ENCODE results near the gene ASXL3. TPM values are rescaled to one million over a fixed set of nuclear protein-coding genes. Genes with fewer than 3 reads are reported as not detected.
A peak's percentile ranks its signal among the peaks of the same experiment; 100 is the strongest.

Gene ASXL3
- total and polyA plus RNA-seq, 2 donors from 2014 or later = 0.71 to 10.4 TPM

DNA sequence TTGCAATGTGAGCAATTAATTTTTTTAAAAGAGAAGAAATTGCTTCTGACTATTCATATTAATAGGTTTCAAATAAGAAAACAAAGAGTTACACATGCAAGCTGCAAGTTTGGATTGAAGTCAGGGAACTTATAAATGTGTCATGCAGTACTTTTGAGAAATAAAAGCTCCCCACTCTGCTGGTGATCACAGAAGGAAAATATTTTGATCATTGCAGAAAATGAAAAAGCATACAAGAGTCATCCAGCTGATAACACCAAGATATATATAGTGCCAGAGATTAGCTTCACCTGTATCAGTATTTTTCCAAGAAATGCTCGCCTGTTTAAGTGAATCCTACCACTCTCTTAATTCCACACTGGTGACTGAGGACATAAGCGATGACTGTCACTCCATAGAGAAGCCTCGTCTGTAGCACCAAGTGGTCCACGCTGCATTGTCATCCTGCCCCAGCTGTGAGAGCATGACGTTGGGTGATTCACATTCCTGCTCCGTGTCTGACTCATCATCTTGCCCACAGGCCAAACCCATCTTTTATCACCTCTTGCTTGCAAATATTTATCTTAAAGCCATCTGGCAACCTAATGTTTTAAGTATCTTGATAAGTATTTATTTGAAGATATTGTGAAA, 178.0 kb downstream of the ASXL3 start:
- Histone ChIP-seq H3K9ac (ENCODE audit: low read length in 3 of 3) (no peak overlapping the region), H3K4me1 (ENCODE audit: control insufficient read depth in 2 of 3, insufficient read depth in 2 of 3, low read depth in 1 of 3, low read length in 3 of 3) (no peaks in the 10 kb centered on the region), H3K9me3 (ENCODE audit: control insufficient read depth in 2 of 3, insufficient read depth in 1 of 3, low read length in 3 of 3) (no peaks in the 10 kb centered on the region), H3K4me3 (ENCODE audit: low read length in 3 of 3) (no peak overlapping the region), H3K36me3 (ENCODE audit: control insufficient read depth in 2 of 3, insufficient read depth in 3 of 3, low read length in 3 of 3) (no peaks in the 10 kb centered on the region), H3K27ac (ENCODE audit: low read depth in 2 of 2, low read length in 2 of 2) (no peak overlapping the region), H3K27me3 (ENCODE audit: control insufficient read depth, insufficient read depth, low read length) (no peaks in the 10 kb centered on the region)
- intact Hi-C loops (cut with DNase I) = no loop called here
- DNase-seq (no peak), FAIRE-seq (no peak)
- TF ChIP-seq, protein P1, sequence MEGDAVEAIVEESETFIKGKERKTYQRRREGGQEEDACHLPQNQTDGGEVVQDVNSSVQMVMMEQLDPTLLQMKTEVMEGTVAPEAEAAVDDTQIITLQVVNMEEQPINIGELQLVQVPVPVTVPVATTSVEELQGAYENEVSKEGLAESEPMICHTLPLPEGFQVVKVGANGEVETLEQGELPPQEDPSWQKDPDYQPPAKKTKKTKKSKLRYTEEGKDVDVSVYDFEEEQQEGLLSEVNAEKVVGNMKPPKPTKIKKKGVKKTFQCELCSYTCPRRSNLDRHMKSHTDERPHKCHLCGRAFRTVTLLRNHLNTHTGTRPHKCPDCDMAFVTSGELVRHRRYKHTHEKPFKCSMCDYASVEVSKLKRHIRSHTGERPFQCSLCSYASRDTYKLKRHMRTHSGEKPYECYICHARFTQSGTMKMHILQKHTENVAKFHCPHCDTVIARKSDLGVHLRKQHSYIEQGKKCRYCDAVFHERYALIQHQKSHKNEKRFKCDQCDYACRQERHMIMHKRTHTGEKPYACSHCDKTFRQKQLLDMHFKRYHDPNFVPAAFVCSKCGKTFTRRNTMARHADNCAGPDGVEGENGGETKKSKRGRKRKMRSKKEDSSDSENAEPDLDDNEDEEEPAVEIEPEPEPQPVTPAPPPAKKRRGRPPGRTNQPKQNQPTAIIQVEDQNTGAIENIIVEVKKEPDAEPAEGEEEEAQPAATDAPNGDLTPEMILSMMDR (IDR thresholded peaks at IDR 0.05; ENCODE audit: borderline replicate concordance, extremely low read depth, insufficient read depth) = no peak

DNA sequence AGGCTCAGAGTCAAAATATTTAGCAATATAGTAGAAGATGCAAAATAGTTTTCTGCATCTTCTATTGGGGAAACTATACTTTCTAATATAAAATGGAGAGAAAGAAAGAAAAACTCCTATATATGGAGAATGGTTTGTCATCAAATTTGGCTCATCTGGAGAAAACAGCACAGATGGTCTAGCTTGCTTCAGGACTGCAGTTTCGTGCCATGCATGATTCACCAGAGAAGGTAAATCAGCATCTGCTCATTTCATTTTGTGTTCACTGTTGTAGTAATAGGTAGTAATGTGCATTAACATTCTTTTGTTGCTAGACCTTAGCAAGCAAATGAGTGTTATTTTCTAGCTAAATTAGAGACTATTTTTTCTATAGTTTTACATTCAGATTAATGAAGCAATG, 179.0 kb downstream of the ASXL3 start:
- Histone ChIP-seq H3K4me3 (ENCODE audit: low read length in 3 of 3) (no peak overlapping the region), H3K4me1 (ENCODE audit: control insufficient read depth in 2 of 3, insufficient read depth in 2 of 3, low read depth in 1 of 3, low read length in 3 of 3) (no peaks in the 10 kb centered on the region), H3K27ac (ENCODE audit: low read depth in 2 of 2, low read length in 2 of 2) (no peak overlapping the region), H3K36me3 (ENCODE audit: control insufficient read depth in 2 of 3, insufficient read depth in 3 of 3, low read length in 3 of 3) (no peaks in the 10 kb centered on the region), H3K9ac (ENCODE audit: low read length in 3 of 3) (no peak overlapping the region), H3K9me3 (ENCODE audit: control insufficient read depth in 2 of 3, insufficient read depth in 1 of 3, low read length in 3 of 3) (no peaks in the 10 kb centered on the region), H3K27me3 (ENCODE audit: control insufficient read depth, insufficient read depth, low read length) (no peaks in the 10 kb centered on the region)
- intact Hi-C loops (cut with DNase I) = no loop called here
- TF ChIP-seq, protein P1 (IDR thresholded peaks at IDR 0.05; ENCODE audit: borderline replicate concordance, extremely low read depth, insufficient read depth) = no peak
- FAIRE-seq (no peak), DNase-seq (no peak)

DNA sequence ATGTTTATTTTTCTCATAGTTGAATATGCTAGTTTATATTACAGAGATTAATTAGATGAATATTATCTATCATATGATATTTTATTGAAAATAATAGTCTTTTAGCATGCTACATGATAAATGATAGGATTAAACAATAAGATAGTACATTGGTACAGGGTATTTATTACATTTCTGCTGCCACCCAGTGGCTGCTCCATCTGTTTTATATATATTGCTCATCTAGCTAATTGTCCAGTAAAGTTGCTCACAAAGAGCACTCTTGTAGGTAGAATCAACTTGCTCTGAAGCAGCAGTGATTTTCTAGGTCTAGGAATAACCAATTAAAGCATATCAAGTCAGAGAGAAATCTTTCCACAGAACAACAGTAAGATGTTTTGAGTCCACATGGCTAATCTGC, 183.3 kb downstream of the ASXL3 start:
- TF ChIP-seq, protein P1 (IDR thresholded peaks at IDR 0.05; ENCODE audit: borderline replicate concordance, extremely low read depth, insufficient read depth) = no peak
- DNase-seq = peak in 2 of 5 donors; percentile 32 to 65
- FAIRE-seq = no peak
- H3K4me3 ChIP-seq (ENCODE audit: low read length in 3 of 3) = no peak overlapping the region
- intact Hi-C loops (cut with DNase I) = no loop called here
- no peaks in the 10 kb centered on the region for H3K27me3 ChIP-seq (ENCODE audit: control insufficient read depth, insufficient read depth, low read length)
- no peaks in the 10 kb centered on the region for H3K9me3 ChIP-seq (ENCODE audit: control insufficient read depth in 2 of 3, insufficient read depth in 1 of 3, low read length in 3 of 3)
- H3K4me1 ChIP-seq (ENCODE audit: control insufficient read depth in 2 of 3, insufficient read depth in 2 of 3, low read depth in 1 of 3, low read length in 3 of 3) = no peaks in the 10 kb centered on the region
- no peak overlapping the region for H3K27ac ChIP-seq (ENCODE audit: low read depth in 2 of 2, low read length in 2 of 2)
- H3K9ac ChIP-seq (ENCODE audit: low read length in 3 of 3) = no peak overlapping the region
- H3K36me3 ChIP-seq (ENCODE audit: control insufficient read depth in 2 of 3, insufficient read depth in 3 of 3, low read length in 3 of 3) = no peaks in the 10 kb centered on the region

DNA sequence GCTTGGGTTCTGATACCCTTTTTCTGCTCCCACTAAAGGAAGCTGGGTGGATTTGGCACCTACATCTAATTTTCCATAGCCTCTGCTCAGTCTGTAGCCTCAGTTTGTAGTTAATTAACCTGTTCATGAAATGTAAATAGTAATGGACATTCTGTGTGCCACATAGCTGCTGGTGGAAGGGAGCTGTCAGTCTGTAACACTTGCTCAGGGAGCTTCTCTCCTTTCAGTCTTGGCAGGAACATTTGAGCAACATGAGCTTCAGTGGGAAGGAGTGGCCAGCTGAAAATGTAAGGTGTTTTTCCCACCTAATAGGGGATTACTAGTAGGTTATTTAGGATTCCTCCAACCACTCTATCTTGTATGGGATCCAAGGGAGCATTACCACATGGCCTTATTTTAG, 203.4 kb downstream of the ASXL3 start:
- FAIRE-seq = no peak

More for the DNA sequence above, 203.4 kb downstream of the ASXL3 start:
- Histone ChIP-seq H3K27me3 (ENCODE audit: control insufficient read depth, insufficient read depth, low read length) (no peaks in the 10 kb centered on the region), H3K36me3 (ENCODE audit: control insufficient read depth in 2 of 3, insufficient read depth in 3 of 3, low read length in 3 of 3) (no peaks in the 10 kb centered on the region), H3K4me3 (ENCODE audit: low read length in 3 of 3) (no peak overlapping the region), H3K9ac (ENCODE audit: low read length in 3 of 3) (no peak overlapping the region), H3K4me1 (ENCODE audit: control insufficient read depth in 2 of 3, insufficient read depth in 2 of 3, low read depth in 1 of 3, low read length in 3 of 3) (no peaks in the 10 kb centered on the region), H3K27ac (ENCODE audit: low read depth in 2 of 2, low read length in 2 of 2) (no peak overlapping the region), H3K9me3 (ENCODE audit: control insufficient read depth in 2 of 3, insufficient read depth in 1 of 3, low read length in 3 of 3) (no peaks in the 10 kb centered on the region)
- TF ChIP-seq, protein P1 (IDR thresholded peaks at IDR 0.05; ENCODE audit: borderline replicate concordance, extremely low read depth, insufficient read depth) = no peak
- intact Hi-C loops (cut with DNase I) = no loop called here
- DNase-seq = no peak

Data from kidney (tissue), 14 donors.